A673 (cell line): ENCODE data around the gene SCGB2B2. TPM values are rescaled to one million over a fixed set of nuclear protein-coding genes. Genes with fewer than 3 reads are reported as not detected.

Experiments used
- BruUV-seq: library from RNA; stranded (reverse); fragments of 400-500 nt; replicated peaks from 2 replicates; lab custom pipeline; 2021; lab: Mats Ljungman, UMichigan
- CTCF ChIA-PET: fragments of 300-600 bp; sonication (Branson Sonifier 250); formaldehyde crosslinking; loops from one replicate; lab custom pipeline; 2022; ENCODE audit warnings: antibody characterized with exemption; lab: Charles Lee
- POLR2A ChIA-PET: fragments of 300-600 bp; sonication (Branson Sonifier 250); formaldehyde crosslinking; loops from one replicate; lab custom pipeline; 2022; ENCODE audit warnings: antibody characterized with exemption; ENCODE audit not compliant: low non-redundant PET; lab: Charles Lee
- DNase-seq: peaks from one replicate; pipeline ENCODE4 v3.0.0-alpha.2; 2015; ENCODE audit warnings: low spot score
- H3K27ac ChIP-seq: fragments of 200-600 bp; sonication (generic); 2 replicates; pipeline ENCODE4 v1.5.1; 2016; ENCODE audit warnings: mixed run types, low read depth, mild to moderate bottlenecking, mixed read lengths, antibody characterized with exemption, low read length; ENCODE audit not compliant: poor library complexity, severe bottlenecking
- H3K27me3 ChIP-seq: fragments of 200-600 bp; sonication (generic); replicated peaks from 2 replicates; pipeline ENCODE4 v1.6.1; 2017; ENCODE audit warnings: mixed run types, low read depth, mild to moderate bottlenecking, mixed read lengths, antibody characterized with exemption, low read length; ENCODE audit not compliant: insufficient read depth, poor library complexity
- H3K36me3 ChIP-seq: fragments of 200-600 bp; sonication (generic); 2 replicates; pipeline ENCODE4 v1.6.1; 2016; ENCODE audit warnings: mixed run types, mild to moderate bottlenecking, mixed read lengths, antibody characterized with exemption, low read length; ENCODE audit not compliant: insufficient read depth, poor library complexity, severe bottlenecking
- H3K4me1 ChIP-seq: fragments of 200-600 bp; sonication (generic); 2 replicates; pipeline ENCODE4 v1.6.1; 2017; ENCODE audit warnings: mixed run types, mild to moderate bottlenecking, mixed read lengths, antibody characterized with exemption, low read length; ENCODE audit not compliant: insufficient read depth, poor library complexity, severe bottlenecking
- H3K4me3 ChIP-seq: fragments of 200-600 bp; sonication (generic); 2 replicates; pipeline ENCODE4 v1.5.1; 2016; ENCODE audit warnings: low read depth, mixed run types, mild to moderate bottlenecking, mixed read lengths, low read length; ENCODE audit not compliant: poor library complexity, severe bottlenecking
- H3K9me3 ChIP-seq: fragments of 200-600 bp; sonication (generic); 2 replicates; pipeline ENCODE4 v1.6.1; 2016; ENCODE audit warnings: mixed run types, low read depth, mild to moderate bottlenecking, mixed read lengths, antibody characterized with exemption, low read length; ENCODE audit not compliant: poor library complexity, severe bottlenecking
- CTCF ChIP-seq: fragments of 300-800, 200-600 bp; sonication (generic); conservative IDR thresholded peaks from 2 replicates; pipeline ENCODE4 v1.5.1; 2017; ENCODE audit warnings: low read depth, mild to moderate bottlenecking, antibody characterized with exemption, low read length, moderate library complexity, mixed read lengths
- EZH2 ChIP-seq: fragments of 200-600 bp; sonication (generic); IDR thresholded peaks from 2 replicates; pipeline ENCODE4 v1.6.1; 2017; ENCODE audit warnings: borderline replicate concordance, low read depth, mild to moderate bottlenecking, mixed read lengths, antibody characterized with exemption, low read length; ENCODE audit not compliant: poor library complexity, severe bottlenecking
- intact Hi-C: fragments of 100-400 bp; cut with micrococcal nuclease; formaldehyde crosslinking; loops from one replicate; pipeline ENCODE4 v1.10.0; 2022; ENCODE audit not compliant: unreplicated experiment
- total RNA-seq: library from RNA; stranded (reverse); gene quantifications from 2 replicates; pipeline ENCODE4 v1.2.3, GENCODE V29; 2021

The SCGB2B2 gene
- total RNA-seq, 1 experiment from 2014 or later: 0.24 TPM

DNA sequence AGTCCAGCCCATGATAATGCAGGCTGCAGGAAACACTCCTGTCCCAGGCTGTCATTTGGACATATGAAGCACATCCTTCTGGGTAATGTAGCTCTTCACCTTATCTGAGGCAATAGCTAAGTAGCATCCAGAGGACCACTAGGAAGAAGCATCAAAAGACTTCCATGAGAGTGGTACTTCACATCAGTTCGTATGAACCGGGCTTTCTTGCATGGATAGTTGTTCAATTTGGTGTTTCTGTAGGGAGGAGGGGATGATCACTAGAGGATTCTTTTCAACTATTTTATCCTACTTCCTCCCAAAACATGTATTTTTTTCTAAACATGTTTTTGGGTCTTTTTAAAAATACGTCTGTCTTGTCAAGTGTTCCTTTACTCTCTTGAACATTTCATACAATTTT, 13.4 kb upstream of the SCGB2B2 start:
- Histone ChIP-seq H3K27me3 (peaks cover 9% of the 10 kb centered on the region), H3K4me1 (no peaks in the 10 kb centered on the region), H3K9me3 (peaks cover 24% of the 10 kb centered on the region), H3K27ac (no peak overlapping the region), H3K36me3 (no peaks in the 10 kb centered on the region), H3K4me3 (no peak overlapping the region)
- DNase-seq: no peak
- ChIA-PET CTCF (no interaction called here), POLR2A (no interaction called here)
- TF ChIP-seq CTCF: no peak
- no peak for TF ChIP-seq EZH2
- no TSS peak for BruUV-seq
- intact Hi-C loops: no loop called here

GRCh38 chr19:34688592-34688991, 11.6 kb upstream of the SCGB2B2 start:
- Histone ChIP-seq H3K4me1 (no peaks in the 10 kb centered on the region), H3K9me3 (peaks cover 42% of the 10 kb centered on the region), H3K27ac (no peak overlapping the region), H3K4me3 (no peak overlapping the region), H3K36me3 (peaks cover 14% of the 10 kb centered on the region), H3K27me3 (peaks cover 9% of the 10 kb centered on the region)
- TF ChIP-seq CTCF: no peak
- no peak for TF ChIP-seq EZH2
- ChIA-PET POLR2A (no interaction called here), CTCF (no interaction called here)
- intact Hi-C loops: no loop called here
- no peak for DNase-seq
- no TSS peak for BruUV-seq

- BruUV-seq: no TSS peak
- DNase-seq: no peak
- Histone ChIP-seq H3K4me3 (no peak overlapping the region), H3K27ac (no peak overlapping the region), H3K9me3 (peaks cover 52% of the 10 kb centered on the region), H3K4me1 (no peaks in the 10 kb centered on the region), H3K36me3 (peaks cover 26% of the 10 kb centered on the region), H3K27me3 (peaks cover 4% of the 10 kb centered on the region)
- TF ChIP-seq CTCF (no peak), EZH2 (no peak)
- ChIA-PET CTCF (no interaction called here), POLR2A (no interaction called here)
- intact Hi-C loops: no loop called here
Observed at GRCh38 chr19:34687348-34687747, 10.4 kb upstream of the SCGB2B2 start.
